Stimulated activated CD4-positive, alpha-beta T cell treated with anti-CD3 and anti-CD28 coated beads, Interleukin-1b, Interleukin-23, amount 100 ng/mL, for 1 hour (primary cell): ENCODE measurements around the gene SERAC1.
A peak's percentile ranks its signal among the peaks of the same experiment; 100 is the strongest.
"Not testable (repeated sequence)": the region's sequence is repeated elsewhere in the genome, so short reads cannot be mapped to it uniquely, and the experiment has no call there.

Experiments
- DNase-seq, 2 donors: peaks; one replicate each; pipeline ENCODE4 v3.0.0-alpha.2; 2020; ENCODE audit warnings: low read depth in 2 of 2

Gene SERAC1

DNA sequence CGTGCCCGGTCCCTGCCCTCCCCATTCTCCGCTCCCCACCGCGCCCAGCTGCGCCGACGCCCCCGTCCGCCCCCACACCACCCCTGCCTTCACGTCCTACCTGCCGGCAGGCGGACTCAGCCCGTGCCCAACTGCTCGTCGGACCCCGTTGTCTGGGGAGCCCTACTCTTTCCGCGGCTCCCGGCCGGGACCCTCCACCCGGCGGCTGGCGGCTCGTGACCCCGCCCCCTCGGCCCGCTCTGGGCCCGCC is at the start of gene SERAC1:
TSS of gene SERAC1 (minus strand) at position 223 of the 250 bp plus-strand sequence. CDS start 9,899 bp downstream, outside the sequence.
- no peak for DNase-seq

DNA sequence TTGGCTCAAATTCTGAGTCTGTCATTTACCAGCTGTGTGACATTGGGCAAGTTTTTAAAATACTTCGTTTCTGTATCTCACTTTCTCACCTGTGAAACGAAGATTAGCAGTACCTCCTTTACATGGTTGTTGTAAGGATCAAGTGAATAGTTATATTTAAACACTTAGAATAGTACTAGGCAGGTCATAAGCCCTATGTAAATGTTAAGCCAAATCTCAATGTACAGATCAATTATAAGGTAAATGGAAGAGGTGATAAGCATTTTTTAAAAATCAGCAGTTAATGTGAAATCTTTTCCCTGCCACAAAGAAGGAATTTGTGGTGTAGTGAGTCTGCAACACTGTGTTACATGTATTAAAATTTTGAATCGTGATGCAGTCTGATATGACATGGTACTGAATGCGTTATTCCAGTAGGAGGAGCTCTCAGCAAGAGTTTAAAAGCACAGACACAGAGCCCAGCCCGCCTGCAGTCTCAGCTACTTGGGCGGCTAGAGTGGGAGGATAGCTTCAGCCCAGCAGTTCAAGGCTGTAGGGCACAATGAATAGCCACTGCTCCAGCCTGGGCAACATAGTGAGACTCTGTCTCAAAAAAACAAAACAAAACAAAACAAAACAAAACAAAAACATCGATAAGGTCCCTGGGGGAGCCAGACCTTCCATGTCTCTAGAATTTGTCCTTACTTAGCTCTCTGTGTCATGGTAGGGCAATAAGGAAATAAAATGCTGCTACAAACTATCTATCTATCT is 46.0 kb upstream of the SERAC1 start:
- DNase-seq, result peak in 1 of 2 donors; percentile 9

DNA sequence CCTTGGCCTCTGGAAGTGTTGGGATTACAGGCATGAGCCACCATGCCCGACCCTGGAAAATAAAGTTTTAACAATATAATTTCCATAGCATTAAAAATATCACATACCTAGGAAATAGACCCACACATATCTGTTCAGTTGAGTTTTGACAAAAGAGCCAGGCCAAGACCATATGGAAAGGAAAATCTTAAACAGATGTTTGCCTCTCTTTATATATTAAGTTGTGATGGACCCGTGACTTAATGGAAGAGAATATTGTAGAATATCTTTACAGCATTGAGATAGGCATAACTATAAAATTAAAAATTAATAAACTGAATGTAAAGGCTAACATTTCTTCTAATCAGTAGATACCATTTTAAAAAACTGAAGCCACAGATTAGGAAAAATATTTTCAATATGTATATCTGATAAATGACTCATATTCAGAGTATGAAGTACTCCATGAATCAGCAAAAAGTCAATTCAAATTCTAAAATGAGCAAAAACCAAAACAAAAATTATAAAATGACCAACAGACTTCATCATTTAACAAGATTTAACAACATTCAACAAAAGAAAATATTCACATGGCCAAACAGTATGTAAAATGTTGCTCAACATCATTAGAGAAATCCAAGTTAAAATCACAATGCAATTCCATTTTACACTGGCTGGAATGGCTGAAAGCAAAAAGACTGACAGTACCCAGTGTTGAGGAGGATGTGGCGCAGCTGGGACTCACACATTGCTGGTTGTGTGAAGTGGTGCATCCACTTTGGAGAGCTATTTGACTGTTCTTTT is 43.4 kb upstream of the SERAC1 start:
- no peak for DNase-seq

DNA sequence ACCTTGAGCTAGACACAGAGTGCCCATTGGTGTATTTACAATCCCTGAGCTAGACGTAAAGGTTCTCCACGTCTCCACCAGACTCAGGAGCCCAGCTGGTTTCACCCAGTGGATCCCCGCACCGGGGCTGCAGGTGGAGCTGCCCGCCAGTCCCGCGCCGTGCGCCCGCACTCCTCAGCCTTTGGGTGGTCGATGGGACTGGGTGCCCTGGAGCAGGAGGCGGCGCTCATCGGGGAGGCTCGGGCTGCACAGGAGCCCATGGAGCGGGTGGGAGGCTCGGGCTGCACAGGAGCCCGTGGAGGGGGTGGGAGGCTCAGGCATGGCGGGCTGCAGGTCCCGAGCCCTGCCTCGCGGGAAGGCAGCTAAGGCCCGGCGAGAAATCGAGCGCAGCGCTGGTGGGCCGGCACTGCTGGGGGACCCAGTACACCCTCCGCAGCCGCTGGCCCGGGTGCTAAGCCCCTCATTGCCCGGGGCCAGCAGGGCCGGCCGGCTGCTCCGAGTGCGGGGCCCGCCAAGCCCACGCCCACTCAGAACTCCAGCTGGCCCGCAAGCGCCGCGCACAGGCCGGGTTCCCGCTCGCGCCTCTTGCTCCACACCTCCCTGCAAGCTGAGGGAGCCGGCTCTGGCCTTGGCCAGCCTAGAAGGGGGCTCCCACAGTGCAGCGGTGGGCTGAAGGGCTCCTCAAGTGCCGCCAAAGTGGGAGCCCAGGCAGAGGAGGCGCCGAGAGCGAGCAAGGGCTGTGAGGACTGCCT is 41.7 kb upstream of the SERAC1 start:
- not testable (repeated sequence) for DNase-seq

DNA sequence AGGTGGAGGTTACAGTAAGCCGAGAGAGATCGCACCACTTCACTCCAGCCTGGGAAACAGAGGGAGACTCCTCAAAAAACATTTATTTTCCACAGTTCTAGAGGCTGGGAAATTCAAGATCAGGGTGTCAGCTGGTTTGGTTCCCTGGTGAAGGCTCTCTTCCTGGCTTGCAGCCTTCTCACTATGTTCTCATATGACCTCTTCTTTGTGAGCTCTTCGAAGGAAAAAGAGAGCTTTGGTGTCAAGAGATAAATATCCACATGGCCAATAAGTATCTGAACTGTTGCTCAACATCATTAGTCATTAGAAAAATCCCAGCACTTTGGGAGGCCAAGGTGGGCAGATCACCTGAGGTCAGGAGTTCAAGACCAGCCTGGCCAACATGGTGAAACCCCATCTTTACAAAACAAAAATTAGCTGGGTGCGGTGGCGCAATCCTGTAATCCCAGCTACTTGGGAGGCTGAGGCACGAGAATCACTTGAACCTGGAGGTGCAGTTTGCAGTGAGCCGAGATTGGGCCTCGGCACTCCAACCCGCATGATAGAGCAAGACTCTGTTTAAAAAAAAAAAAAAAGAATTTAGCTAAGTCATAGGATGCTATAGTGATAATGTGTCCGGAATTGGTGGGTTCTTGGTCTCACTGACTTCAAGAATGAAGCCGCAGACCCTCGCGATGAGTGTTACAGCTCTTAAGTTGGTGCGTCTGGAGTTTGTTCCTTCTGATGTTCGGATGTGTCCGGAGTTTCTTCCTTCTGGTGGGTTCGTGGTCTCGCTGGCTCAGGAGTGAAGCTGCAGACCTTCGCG is 40.4 kb upstream of the SERAC1 start:
- DNase-seq, result not testable (repeated sequence)

DNA sequence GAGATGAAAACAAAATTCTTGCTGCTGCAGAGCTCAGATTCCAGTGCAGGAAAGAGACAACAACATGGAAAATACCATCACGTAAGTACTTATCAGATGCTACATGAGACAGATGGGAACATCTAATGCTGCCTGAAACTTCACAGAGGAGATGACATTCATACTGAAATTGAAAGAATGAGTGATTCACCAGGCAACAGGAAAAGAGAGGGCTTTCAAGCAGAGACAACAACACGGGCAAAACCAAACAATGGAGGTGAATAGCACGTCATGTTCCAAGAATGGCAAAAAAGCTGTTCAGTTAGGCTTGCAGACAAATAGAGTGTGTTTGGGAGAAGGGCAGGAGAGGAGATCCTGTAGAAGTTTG is 39.3 kb upstream of the SERAC1 start:
- no peak for DNase-seq

DNA sequence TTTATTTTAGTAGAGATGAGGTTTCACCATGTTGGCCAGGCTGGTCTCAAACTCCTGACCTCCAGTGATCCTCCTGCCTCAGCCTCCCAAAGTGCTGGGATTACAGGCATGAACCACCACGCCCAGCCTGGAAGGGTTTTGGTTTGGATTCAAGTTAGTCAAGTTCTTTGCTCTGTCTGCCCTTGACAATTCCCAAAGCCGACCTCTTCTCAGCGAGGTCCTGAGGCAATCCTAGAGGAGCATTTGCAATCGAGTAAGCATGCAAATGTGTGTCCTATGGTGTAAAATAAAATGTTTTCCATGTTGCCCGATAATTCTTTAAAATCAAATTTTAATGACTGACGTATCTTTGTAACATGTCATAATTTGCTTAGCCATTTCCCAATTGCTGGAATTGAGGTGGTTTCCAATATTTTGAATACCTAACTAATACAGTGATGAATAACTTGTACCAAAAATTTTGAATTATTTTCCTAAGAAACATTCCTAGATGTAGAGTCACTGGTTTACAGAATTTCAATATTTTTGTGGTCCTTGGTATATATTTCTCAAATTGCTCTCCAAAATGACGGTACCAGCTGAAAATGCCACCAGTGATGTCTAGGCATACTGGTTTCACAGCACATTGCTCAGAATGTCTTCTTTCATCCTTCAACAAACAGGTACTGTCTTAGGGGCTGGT is 38.8 kb upstream of the SERAC1 start:
- no peak for DNase-seq

DNA sequence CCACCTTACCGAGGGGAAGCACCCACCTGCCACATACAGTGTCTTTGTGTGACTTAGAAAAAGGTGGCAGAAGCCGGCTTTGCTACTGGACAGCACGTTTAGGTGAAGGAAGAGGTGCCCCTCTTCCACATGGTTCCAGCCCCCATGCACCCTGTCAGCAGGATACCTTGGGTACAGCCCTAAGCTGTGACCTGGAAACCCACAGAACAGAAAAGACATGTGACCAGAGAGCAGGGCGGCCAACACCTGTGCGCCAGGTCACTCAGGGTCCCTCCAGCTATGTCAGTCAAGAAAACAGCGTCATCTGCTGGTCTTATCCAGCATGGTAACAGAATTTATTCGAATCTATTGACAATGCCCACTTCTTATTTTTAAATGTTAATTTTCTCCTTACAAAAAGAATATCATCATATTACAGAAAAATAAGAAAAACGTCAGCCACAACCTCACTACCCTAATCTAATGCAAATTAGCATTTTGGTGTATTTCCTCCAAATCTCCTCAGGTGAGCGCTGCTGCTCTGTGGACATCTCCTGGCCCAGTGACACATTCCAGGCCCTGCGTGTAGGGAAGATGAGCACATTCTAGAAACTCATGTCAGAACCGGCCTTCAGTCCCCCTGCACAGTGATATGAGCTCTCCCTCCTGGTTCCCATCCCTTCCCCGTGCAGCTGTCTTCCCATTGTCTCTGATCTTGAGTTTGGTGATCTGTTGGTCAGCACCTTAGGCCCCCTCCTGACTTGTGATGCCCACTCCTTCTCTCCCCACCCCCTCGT is 37.3 kb upstream of the SERAC1 start:
- no peak for DNase-seq

DNA sequence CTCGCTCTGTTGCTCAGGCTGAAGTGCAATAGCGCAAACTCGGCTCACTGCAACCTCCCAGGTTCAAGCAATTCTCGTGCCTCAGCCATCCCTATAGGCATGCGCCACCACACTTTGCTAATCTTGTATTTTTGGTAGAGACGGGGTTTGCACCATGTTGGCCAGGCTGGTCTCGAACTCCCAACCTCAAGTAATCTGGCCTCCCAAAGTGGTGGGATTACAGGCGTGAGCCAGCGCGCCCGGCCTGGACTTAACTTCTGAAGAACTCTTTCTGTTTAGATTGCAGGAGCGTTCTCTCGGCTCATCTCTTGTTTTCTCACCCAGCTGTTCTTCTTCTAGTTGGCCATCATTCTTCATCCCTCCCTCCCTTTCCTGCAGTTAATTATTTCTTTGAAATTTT is 30.4 kb upstream of the SERAC1 start:
- DNase-seq, result no peak

DNA sequence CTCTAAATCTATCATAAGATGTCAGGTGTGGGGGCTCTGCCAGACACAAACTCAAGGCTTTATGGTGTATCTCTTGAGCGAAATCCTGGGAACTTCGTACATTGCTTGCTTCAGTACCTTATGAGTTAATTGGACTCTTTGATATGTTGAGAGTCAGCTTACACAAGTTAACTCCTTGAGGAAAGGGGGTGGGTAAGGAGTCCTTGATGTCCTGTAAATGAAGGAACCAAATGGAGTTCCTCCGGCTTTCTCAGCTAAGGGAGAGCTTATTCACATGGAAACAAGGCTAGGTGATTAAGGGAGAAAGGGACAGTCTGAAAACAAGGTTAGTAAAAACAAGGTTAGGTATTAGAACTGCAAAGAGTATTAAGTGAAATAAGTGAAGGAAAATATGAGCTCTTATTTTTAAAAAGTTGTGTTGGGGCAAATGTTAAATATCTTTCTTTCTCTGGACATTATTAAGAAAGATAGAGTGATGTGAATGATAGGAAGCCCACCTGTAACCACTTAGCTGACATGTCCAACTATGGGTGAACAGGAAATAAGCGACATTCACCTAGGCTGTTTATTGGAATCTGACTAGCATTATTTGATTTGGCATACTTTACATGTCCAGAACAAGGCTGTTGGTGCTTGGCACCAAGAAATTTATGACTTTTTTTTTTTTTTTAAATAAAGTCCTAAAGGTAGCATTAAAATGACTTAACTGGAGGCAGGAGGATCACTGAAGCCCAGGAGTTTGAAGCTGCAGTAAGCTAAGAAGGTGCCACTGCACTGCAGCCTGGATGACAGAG is 26.6 kb upstream of the SERAC1 start:
- DNase-seq, result no peak

DNA sequence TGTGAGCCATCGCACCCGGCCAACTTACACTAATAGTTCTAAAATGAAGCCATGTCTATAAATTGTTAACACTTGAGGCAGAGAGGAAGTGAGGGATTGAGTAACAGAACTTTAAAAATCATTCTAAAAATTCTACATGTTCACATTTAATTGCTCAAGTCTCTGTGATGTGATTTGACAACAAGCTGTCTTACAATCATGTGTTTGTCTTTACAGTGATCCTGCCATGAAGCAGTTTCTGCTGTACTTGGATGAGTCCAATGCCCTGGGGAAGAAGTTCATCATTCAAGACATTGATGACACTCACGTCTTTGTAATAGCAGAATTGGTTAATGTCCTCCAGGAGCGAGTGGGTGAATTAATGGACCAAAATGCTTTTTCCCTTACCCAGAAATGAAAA is 23.7 kb upstream of the SERAC1 start:
- no peak for DNase-seq

DNA sequence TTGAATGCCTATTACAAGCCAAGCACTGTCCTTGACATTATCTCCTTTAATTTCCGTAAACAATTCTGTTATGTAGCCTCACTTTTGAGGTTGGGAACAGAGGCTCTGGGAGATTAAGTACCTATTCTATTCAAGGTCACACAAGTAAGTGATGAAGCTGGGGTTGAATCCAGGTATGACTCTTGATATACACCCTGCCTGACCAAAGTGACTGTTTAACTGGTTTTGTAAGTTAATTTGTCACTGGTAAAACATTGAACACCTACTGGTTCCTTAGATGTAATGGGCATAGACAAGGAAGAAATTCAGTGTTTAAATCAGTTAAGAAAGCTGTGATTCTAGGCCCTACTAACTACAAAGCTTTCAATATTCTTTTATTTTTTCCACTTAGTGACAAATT is 23.0 kb upstream of the SERAC1 start:
- no peak for DNase-seq

DNA sequence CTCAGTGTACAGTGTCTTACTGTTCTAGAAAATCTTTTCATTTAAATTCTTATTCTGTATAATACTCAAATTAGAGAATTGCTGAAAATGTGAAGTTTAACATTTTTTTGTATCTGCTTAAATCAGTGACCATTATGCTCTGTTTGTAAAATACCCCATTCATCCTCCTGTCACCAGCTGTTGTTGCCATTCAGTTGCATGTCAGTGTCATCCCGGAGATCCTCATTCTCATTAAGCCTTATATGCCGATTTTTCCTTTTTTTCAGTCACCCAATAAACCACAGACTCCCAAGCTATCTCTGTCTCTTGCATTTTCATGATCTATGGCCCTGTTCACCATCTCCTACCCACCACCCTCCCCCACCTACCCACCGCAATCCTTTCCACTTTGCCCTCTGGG is 20.5 kb upstream of the SERAC1 start:
- no peak for DNase-seq

DNA sequence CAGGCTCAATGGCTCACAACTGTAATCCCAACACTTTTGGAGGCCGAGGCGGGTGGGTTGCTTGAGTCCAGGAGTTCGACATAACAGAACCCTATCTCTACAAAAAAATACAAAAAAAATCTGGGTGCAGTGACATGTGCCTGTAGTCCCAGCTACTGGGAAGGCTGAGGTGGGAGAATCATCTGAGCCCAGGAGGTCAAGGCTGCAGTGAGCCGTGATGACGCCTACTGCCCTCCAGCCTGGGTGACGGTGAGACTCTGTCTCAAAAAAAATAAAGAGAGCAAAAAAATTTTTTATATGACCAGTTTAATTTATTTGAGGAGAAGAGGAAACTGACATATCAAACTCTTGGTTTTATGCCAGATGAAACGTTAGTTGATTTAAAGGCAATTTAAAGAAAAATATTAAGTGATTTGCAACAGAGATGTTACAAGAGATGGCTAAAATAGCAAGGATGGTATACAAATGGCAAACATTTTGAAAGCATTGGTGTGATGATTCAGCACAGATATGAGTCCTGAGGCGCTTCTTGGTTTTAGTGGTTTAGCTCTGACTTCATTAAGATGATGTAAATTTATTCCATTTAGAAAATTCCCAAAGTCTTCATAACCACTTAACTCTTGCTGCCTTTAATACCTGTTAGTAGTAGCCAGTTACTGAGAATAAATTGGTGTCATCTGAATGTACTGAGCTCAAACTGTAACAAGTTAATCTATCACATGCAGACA is 17.8 kb upstream of the SERAC1 start:
- no peak for DNase-seq

DNA sequence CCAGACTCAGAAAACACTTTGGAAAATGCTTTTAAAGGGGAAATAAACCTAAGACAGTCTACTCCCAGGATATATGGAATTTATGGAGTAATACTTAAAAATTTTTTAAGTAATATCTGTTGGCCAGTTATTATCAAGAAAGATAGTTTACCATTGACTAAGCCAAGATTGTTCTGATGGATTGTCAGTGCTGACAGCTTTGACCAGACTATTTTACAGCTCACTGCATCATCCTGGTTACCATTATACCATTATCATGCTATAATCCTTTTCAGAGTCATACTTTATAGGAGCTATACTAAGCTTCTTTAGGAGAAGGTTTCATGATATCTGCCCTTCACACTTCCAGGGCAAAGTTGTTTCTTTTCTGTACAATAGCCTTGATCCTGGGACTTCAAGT is 16.5 kb upstream of the SERAC1 start:
- no peak for DNase-seq

DNA sequence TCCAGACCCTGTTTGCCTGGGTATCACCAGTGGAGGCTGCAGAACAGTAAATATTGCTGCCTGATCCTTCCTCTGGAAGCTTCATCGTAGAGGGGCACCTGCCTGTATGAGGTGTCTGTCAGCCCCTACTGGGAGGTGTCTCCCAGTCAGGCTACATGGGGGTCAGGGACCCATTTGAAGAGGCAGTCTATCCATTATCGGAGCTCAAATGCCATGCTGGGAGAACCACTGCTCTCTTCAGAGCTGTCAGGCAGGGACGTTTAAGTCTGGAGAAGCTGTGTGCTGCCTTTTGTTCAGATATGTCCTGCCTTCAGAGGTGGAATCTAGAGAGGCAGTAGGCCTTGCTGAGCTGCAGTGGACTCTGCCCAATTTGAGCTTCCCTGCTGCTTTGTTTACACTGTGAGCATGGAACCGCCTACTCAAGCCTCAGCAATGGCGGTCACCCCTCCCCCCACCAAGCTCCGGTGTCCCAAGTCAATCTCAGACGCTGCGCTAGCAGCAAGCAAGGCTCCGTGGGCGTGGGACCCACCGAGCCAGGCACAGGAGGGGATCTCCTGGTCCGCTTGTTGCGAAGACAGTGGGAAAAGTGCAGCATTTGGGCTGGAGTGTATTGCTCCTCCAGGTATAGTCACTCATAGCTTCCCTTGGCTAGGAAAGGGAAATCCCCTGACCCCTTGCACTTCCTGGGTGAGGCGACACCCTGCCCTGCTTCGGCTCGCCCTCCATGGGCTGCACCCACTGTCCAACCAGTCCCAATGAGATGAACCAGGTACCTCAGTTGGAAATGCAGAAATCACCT is 15.3 kb upstream of the SERAC1 start:
- DNase-seq, result not testable (repeated sequence)

DNA sequence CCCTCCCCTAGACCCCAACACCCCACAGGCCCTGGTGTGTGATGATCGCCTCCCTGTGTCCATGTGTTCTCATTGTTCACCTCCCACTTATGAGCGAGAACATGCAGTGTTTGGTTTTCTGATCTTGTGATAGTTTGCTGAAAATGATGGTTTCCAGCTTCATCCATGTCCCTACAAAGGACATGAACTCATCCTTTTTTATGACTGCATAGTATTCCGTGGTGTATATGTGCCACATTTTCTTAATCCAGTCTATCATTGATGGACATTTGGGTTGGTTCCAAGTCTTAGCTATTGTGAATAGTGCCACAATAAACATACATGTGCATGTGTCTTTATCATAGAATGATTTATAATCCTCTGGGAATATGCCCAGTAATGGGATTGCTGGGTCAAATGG is 9.7 kb upstream of the SERAC1 start:
- not testable (repeated sequence) for DNase-seq

DNA sequence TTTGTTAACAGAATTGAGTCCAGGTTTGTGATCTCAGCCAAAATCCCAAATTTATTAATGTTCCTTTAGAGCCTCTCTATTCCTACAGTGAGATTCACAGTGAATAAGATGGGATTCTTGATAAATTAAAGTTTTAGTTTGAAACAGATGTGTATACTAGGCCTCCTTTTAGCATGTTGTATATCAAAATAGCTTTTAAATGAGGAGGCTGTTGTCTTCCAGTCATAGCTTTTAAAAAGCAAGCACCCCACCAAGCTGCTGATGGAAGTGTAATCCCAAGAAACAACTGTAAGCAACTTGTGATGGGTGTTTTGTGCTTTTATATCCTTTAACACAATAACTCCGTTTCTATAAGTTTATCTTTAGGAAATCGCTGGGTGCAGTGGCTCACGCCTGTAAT is 7.0 kb upstream of the SERAC1 start:
- no peak for DNase-seq
